GM18526 (cell line): ENCODE measurements around the gene PBX4.
A peak's percentile ranks its signal among the peaks of the same experiment; 100 is the strongest.

ENCODE experiments used
- POLR2A ChIP-seq: IDR thresholded peaks from 3 replicates; pipeline ENCODE4 v1.6.1; 2011; ENCODE audit not compliant: insufficient read length; ENCODE audit errors: extremely low read depth

Gene PBX4

DNA sequence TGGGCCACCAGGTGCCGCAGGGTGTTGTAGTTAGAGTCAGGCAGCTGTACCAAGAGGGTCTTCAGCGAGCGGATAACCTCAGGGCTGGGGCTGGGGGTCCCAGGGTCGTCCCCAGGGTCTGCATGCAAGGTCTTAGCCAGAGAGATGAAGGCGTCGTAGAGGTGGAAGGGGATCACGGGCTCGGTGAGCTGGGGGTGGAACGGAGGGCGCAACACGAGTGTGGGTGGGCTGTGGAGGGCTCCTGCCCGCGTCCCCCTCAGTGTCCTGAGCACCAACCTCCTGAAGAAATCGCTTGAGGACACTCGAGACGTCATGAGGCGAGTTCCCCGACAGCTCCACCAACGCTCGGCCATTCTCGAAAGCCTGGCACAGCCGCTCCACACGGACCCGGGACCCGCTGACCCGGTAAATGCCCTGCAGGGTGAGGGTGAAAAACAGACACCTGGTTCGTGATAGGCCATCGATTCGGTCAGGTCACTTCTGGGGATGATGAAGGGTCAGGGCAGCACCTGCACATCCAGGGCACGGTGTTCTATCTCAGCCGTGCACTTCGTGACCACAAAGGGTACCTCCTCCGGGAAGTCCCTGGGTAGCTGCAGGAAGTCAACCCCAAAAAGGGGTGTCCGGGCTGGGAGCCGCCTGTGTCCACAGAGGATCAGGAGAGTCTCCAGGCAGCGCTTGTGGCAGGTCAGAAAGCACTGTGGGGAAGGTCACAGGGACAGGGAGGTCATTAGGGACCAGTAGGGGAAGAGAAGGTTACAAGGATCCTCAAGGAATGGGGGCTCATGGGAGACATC, 16.2 kb upstream of the PBX4 start:
- no peak for TF ChIP-seq POLR2A

- TF ChIP-seq POLR2A, result no peak
Measured at GRCh38 chr19:19633711-19634515, 15.4 kb upstream of the PBX4 start.

GRCh38 chr19:19632661-19633060, 14.2 kb upstream of the PBX4 start:
- no peak for TF ChIP-seq POLR2A

- TF ChIP-seq POLR2A, result no peak
Measured at GRCh38 chr19:19631346-19631745, 12.9 kb upstream of the PBX4 start.

- no peak for TF ChIP-seq POLR2A
Measured at GRCh38 chr19:19630426-19630825, 11.9 kb upstream of the PBX4 start.

DNA sequence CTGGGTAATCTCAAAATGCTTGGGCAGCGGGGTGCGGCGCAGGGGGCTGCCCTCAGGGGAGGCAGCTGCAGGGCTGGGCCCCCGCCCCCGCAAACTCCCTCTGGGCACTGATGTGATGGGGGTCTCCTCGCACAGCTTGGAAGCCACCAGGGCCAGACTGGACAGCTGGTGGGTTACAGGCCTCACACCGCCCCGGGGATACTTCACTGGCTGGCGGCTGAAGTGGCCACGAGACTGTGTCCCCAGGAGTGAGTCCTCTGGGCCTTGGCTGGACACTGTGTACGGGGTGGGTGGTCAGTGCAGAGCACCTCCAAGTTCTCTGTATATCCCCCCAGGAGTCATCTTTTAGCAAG, 11.6 kb upstream of the PBX4 start:
- TF ChIP-seq POLR2A, result no peak

- no peak for TF ChIP-seq POLR2A
Measured at GRCh38 chr19:19628501-19629134, 10.1 kb upstream of the PBX4 start.

DNA sequence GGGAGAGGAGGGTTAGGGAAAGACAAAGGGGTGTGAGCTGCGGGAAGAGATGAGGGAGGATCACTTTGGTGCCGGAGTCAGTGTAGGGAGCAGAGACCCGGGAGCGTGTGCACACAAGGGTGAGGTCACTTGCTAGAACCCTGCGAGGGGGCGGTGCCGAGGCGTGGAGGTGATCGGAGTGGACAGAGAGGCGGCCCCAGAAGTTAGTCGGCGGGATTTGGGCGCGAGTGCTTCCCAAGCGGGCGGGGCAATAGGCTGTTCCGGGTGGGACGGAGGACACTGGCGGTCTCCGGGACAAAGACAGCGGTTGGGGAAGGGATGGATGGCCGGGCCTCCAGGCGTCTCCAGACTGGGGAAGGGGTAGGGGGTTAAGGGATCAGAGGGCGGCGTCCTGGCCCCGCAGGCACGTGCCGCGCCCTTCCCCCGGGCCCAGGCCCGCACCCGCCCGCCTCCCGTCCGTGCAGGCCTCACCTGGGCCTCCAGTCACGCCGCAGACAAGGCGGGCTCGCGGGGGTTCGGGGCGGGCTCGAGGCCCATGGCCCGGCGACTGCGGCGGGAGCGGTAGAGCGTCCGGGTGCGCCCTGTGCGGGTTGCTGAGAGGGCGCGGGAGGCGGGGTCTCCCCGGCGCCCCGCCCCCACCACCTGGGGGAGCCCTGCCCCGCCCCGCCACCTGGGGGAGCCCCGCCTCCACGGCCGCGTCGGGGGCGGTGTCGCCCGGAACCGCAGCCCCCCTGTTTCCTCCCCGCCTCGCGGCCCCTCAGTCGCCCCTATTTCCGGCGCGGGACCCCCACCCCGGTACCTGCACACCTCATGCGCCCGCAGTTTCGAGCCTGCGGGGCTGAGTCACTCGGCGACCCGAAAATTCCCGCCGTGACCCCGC, 9.4 kb upstream of the PBX4 start, which contains the start of gene LPAR2:
LPAR2 (minus strand) TSS at position 600 of the 880 bp plus-strand sequence. CDS start 945 bp downstream, outside the sequence.
- peak; percentile 31 for TF ChIP-seq POLR2A

GRCh38 chr19:19626516-19627472, 8.3 kb upstream of the PBX4 start:
- no peak for TF ChIP-seq POLR2A

GRCh38 chr19:19624032-19624570, 5.6 kb upstream of the PBX4 start:
- TF ChIP-seq POLR2A, result no peak

DNA sequence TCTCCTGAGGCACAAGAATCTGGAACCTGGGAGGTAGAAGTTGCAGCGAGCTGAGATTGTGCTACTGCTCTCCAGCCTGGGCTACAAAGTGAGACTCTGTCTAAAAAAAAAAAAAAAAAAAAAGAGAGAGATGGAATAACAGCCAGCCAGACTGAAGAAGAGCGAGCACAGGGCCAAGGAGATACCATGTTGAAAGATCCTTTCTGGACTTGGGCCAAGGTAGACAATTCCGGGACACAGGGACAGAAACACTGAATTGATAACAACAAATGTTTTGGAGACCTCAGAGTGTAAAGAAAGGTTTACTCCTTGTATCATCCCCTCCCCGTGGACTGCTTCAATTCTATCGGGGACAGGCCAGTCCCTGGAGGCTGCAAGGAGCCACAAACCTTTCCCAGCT, 4.9 kb upstream of the PBX4 start:
- TF ChIP-seq POLR2A, result no peak

- TF ChIP-seq POLR2A, result no peak
Measured at GRCh38 chr19:19619849-19620210, 1.3 kb upstream of the PBX4 start.

DNA sequence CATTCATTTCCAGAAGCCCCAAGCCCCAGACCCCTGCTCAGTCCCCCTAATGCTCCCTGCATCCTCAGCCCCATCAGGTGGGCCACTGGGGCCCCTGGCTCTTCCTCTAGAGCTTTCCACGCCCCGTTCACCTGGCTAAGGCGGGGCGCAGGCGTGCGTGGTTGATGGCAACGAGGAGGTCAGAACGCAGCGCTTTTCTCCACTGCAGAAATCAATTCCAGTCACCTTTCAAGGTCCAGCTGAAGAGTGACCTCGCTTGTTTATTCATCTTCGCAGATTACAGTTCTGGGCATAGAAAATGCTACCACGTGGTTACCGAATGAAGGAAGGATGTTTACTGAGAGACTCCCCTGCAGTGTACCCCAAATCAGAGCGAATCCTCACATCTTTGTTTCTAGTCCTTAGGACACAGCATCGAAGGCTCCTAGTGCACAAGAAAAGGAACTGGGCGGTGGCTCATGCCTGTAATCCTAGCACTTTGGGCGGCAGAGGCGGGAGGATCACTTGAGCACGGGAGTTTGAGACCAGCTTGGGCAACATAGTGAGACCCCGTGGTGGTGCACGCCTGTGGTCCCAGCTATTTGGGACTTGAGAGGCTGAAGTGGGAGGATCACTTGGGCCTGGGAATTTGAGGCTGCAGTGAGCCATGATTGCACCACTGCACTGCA, 828 bp upstream of the PBX4 start:
- no peak for TF ChIP-seq POLR2A

GRCh38 chr19:19615086-19615485, 3.4 kb downstream of the PBX4 start:
- TF ChIP-seq POLR2A, result no peak

- no peak for TF ChIP-seq POLR2A
Measured at GRCh38 chr19:19613506-19613905, 5.0 kb downstream of the PBX4 start.
